KOPT-K1 (cell line): Measurements from ENCODE around the gene PJVK.
"Not testable (repeated sequence)": the region's sequence is repeated elsewhere in the genome, so short reads cannot be mapped to it uniquely, and the experiment has no call there.

ENCODE experiments used
- H3K27ac ChIP-seq: fragments of 200-600 bp; sonication (generic); 2 replicates; pipeline ENCODE4 v1.5.1; 2016; ENCODE audit warnings: antibody characterized with exemption, mild to moderate bottlenecking, low read depth, low read length; ENCODE audit not compliant: poor library complexity, severe bottlenecking
- H3K36me3 ChIP-seq: fragments of 200-600 bp; sonication (generic); 2 replicates; pipeline ENCODE4 v1.5.1; 2017; ENCODE audit warnings: antibody characterized with exemption, mild to moderate bottlenecking, low read length, moderate library complexity; ENCODE audit not compliant: insufficient read depth
- H3K9me3 ChIP-seq: fragments of 200-600 bp; sonication (generic); 2 replicates; pipeline ENCODE4 v1.5.1; 2017; ENCODE audit warnings: antibody characterized with exemption, low read length, mild to moderate bottlenecking; ENCODE audit not compliant: insufficient read depth, poor library complexity, severe bottlenecking

PJVK gene, protein sequence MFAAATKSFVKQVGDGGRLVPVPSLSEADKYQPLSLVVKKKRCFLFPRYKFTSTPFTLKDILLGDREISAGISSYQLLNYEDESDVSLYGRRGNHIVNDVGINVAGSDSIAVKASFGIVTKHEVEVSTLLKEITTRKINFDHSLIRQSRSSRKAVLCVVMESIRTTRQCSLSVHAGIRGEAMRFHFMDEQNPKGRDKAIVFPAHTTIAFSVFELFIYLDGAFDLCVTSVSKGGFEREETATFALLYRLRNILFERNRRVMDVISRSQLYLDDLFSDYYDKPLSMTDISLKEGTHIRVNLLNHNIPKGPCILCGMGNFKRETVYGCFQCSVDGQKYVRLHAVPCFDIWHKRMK

DNA sequence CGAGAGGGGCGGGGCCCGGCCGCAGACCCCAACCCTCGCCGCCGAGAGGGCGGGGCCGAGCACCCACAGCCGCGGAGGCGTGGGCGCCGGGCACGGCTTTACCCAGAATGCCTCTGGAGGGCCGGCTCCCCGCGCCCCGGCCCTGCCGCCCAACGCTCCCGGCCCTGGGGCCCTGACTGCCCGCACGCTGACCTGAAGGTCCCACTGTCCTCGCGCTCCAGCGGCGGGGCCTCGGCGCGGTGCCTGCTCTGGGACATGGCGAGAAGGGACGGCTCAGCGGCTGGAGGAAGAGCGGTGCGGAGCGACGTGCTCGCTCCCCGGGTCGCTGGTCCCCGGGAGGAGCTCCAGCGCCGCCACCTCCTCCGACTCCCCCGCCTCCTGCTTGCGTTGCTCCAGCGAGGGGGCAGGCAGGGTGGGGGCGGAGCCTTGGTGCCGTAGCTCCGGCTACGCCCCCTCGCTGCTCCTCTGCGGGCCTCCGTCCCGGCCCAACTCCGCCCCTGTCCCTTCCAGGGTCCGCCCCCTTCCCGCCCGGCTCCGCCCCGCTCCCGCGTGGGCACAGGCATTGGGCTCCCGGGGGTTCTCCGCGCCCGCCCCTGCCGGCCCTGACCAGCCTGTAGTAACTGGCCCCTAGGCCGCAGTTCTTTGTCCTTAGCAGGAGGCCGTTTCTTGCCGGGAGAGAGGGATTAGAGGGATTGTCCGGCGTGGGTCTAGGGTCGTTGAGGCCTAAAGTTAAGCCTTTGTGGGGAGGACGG is at the start of gene PJVK, which contains the start of gene PRKRA:
PJVK (plus strand) TSS at position 605 of the 752 bp plus-strand sequence. CDS start 2,032 bp downstream, outside the sequence.
PRKRA (minus strand) TSS at position 402 of the 752 bp plus-strand sequence; CDS start at position 257, 145 bp downstream.
- Histone ChIP-seq H3K27ac (peak within 1 kb of the TSS; percentile 95), H3K36me3 (peaks cover 35% of the 10 kb centered on the region), H3K9me3 (no peaks in the 10 kb centered on the region)

- no peaks in the 10 kb centered on the region for H3K36me3 ChIP-seq
- H3K27ac ChIP-seq = no peak overlapping the region
- H3K9me3 ChIP-seq = no peaks in the 10 kb centered on the region
Measured at GRCh38 chr2:178401994-178402437, 49.2 kb upstream of the PJVK start.

GRCh38 chr2:178403671-178404306 is 47.4 kb upstream of the PJVK start:
- no peaks in the 10 kb centered on the region for H3K36me3 ChIP-seq
- H3K9me3 ChIP-seq = no peaks in the 10 kb centered on the region
- no peak overlapping the region for H3K27ac ChIP-seq

DNA sequence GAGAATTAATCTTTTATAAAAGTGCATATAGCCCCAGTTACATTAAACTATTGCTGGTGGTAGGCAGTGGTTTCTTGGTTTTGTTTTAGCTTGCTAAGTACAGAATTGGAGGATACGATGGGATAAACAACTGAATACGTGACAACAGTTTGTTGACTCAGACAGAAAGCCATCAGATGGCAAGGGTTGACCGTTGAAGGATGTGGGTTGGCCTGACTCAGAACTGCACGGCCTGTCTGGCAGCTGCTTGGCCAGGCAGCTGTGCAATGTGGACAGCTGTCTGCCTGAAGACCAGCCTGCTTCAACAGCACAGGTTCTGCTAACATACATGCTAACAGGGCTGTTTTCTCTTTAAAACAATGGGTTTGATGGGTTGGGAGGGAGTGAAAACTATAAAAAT is 46.8 kb upstream of the PJVK start:
- Histone ChIP-seq H3K9me3 (no peaks in the 10 kb centered on the region), H3K36me3 (no peaks in the 10 kb centered on the region), H3K27ac (no peak overlapping the region)

- Histone ChIP-seq H3K36me3 (no peaks in the 10 kb centered on the region), H3K9me3 (no peaks in the 10 kb centered on the region), H3K27ac (no peak overlapping the region)
Measured at GRCh38 chr2:178409261-178409660, 41.9 kb upstream of the PJVK start.

- Histone ChIP-seq H3K9me3 (no peaks in the 10 kb centered on the region), H3K27ac (no peak overlapping the region), H3K36me3 (no peaks in the 10 kb centered on the region)
Measured at GRCh38 chr2:178412047-178412446, 39.1 kb upstream of the PJVK start.

DNA sequence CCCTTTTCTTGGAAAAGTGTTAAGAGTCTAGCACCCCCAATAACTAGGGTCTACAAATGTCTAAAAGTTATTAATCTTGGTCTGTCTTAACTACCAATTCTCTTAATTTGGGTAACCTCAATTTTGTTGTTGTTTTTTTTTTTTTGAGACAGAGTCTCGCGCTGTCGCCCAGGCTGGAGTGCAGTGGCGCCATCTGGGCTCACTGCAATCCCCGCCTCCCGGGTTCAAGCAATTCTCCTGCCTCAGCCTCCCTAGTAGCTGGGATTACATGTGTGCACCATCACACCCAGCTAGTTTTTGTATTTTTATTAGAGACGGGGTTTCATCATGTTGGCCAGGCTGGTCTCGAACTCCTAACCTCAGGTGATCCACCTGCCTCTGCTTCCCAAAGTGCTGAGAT is 38.7 kb upstream of the PJVK start:
- not testable (repeated sequence) for H3K36me3 ChIP-seq, H3K27ac ChIP-seq, H3K9me3 ChIP-seq

DNA sequence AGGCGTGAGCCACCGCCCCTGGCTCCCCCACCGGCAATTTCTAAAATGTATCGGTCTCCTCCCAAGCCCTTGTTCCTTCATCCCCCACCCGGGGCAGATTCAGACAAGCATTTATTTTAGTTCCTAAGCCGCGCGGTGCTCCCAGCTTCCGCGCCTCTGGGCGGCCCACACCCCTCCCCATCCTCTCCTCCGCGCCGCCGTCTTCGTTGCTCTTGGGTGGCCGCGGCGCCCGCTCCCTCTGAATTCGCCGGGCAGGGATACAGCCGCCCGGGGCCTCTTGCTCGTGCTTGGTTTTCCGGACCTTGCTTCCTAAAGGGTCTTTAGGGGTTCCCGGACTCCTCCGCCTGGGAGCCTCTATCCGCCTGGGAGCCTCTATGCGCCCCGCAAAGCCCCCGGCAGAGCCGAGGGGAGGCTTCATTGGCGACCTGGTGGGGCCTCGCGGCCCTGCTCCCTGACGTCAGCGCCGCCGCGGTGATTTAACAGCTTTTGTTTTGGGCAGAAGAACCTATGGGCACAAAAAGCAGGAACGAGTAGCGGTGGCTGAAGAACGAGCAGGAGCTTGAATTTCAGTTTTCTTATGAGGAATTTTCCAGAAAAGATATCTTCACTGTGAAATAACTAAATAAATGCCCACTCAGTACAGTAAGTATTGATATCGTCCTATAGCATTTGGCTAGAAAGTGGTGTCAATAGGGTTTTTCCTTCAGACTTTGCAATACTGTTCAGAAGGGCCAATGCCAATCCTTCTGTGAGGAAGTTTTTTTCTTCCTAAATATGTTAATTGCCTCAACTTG is 37.5 kb upstream of the PJVK start:
- peak overlapping the region; percentile 86 for H3K27ac ChIP-seq
- no peaks in the 10 kb centered on the region for H3K9me3 ChIP-seq
- no peaks in the 10 kb centered on the region for H3K36me3 ChIP-seq

DNA sequence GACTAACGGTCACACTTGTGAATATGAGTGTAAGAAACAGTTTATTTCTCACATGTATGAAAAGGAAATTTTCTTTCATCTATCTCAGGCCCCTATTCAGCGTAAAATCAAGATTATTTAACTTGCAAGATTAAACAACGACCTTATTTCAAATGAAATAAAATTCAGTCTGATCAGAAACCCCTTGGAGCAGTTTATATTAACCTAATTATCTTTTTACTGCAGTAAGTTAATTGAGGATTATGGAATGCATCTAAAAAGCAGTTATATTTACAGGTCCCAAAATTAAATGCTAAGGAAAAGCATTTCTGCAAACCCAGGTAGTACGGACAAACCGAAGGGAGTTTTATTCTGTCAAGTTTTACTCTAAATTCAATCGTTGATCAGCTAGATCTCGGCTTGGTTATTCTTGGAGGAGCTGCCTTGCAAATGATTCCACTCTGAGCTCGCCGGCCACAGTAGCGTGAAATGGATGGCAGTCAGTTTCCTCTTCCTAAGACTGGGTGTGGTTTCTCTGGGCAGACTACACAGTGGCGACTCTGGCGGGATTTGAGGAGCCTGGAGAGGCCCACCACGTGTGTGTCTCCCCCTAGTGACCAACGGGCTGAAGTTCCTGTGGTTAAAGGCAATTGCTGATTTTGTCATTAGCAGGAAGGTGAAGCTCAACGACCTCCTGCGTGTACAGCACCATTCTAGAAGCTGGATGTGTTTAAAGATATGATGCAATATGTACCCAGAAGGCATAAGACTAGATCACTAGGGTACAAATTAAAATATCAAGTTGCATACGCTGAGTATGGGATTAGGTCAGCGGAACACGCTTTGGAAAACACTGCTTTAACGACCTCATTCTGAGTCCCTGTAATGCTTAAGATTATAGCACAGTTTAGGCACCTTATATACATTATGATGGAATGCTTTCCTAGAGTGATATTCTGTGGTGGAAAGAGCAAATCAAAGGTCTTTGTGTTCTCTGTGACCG is 36.6 kb upstream of the PJVK start:
- Histone ChIP-seq H3K9me3 (no peaks in the 10 kb centered on the region), H3K36me3 (no peaks in the 10 kb centered on the region), H3K27ac (peak overlapping the region; percentile 86)

DNA sequence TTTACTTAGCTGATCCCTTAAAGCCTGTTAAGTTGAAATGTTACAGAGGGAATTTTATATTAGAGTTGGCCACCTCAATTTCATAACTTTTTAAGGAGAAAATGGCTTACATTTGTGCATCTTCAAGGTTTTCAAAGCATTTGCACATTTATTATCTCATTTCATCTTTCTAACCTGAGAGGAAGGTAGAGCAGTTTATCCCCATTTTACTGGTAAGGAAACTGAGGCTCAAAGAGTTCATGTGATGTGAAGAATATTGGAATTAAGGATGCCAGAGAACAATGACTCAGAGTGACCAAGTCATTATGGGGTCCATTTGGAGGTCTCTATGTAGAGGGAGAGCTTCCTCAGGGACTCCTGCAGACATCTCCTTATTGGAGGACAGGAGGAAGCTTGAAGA is 35.2 kb upstream of the PJVK start:
- Histone ChIP-seq H3K9me3 (no peaks in the 10 kb centered on the region), H3K27ac (no peak overlapping the region), H3K36me3 (no peaks in the 10 kb centered on the region)

DNA sequence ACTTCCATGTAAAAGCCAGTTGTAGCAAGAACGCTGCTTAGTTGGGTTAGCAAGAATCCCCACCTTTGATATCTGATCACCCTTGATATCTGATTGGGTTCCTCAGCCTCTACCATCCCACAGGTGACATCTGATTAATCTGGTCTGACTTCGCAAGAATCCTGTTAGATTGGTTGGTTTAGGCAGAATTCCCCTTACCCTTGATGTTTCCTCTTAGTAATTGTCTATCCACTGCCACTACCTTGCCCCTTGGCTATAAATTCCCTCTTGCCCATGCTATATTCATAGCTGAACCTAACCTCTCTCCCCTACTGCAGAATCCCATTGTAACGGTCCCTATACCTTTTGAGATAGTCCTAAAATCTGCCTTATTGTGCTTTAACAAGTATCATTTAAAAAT is 33.3 kb upstream of the PJVK start:
- no peaks in the 10 kb centered on the region for H3K9me3 ChIP-seq
- H3K36me3 ChIP-seq = no peaks in the 10 kb centered on the region
- H3K27ac ChIP-seq = no peak overlapping the region

DNA sequence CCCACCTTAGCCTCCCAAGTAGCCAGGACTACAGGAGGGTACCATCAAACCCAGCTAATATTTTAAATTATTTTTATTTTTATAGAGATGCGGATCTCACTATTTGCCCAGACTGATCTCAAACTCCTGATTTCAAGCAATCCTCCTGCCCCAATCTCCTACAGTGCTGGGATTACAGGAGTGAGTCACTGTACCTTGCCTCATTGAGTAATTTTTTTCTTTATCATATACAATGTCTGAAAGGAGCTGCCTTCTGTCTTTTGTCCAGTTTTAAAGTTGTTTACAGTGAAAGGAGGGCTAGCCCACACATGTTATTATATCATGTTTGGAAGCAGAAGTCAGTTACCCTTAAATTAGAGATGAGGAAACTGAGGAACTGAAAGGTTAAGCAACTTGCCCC is 32.8 kb upstream of the PJVK start:
- Histone ChIP-seq H3K36me3 (no peaks in the 10 kb centered on the region), H3K9me3 (no peaks in the 10 kb centered on the region), H3K27ac (no peak overlapping the region)

- no peaks in the 10 kb centered on the region for H3K36me3 ChIP-seq
- H3K27ac ChIP-seq = no peak overlapping the region
- no peaks in the 10 kb centered on the region for H3K9me3 ChIP-seq
Measured at GRCh38 chr2:178419123-178419522, 32.1 kb upstream of the PJVK start.
